Gastroesophageal sphincter (tissue), 3 donors: ENCODE data around the gene PRKG1.

ENCODE experiments used
- CTCF ChIP-seq, 4 experiments: fragments of 200-600 bp in 2 of 4; fragments of 450-650 bp in 2 of 4; sonication (generic) in 1 of 4; IDR thresholded peaks; one replicate each; pipeline ENCODE4 v1.5.1; 2017 to 2019; ENCODE audit warnings: antibody characterized with exemption in 4 of 4, mild to moderate bottlenecking in 2 of 4, moderate library complexity in 2 of 4
- EP300 ChIP-seq: sonication (generic); formaldehyde crosslinking; IDR thresholded peaks from one replicate; pipeline ENCODE4 v1.6.1; 2017; ENCODE audit warnings: antibody characterized with exemption, mild to moderate bottlenecking
- POLR2A ChIP-seq, 2 donors: fragments of 450-650 bp; IDR thresholded peaks; one replicate each; pipeline ENCODE4 v1.6.1; 2017; ENCODE audit warnings: antibody characterized with exemption in 2 of 2, mild to moderate bottlenecking in 2 of 2, moderate library complexity in 1 of 2
- POLR2AphosphoS5 ChIP-seq: sonication (generic); formaldehyde crosslinking; IDR thresholded peaks from one replicate; pipeline ENCODE4 v1.6.1; 2017; ENCODE audit warnings: antibody characterized with exemption

GRCh38 chr10:51993475-51993874, 919.2 kb downstream of the PRKG1 start:
- no peak for TF ChIP-seq POLR2A (IDR thresholded peaks at IDR 0.05)
- no peak for TF ChIP-seq CTCF (IDR thresholded peaks at IDR 0.05)
- no peak for TF ChIP-seq POLR2AphosphoS5
- TF ChIP-seq EP300, result no peak
